Vagina (tissue), 2 donors: ENCODE measurements around the gene RNF213. TPM values are rescaled to one million over a fixed set of nuclear protein-coding genes. Genes with fewer than 3 reads are reported as not detected.

Source experiments
- DNase-seq, 2 donors: peaks; one replicate each; pipeline ENCODE4 v3.0.0-alpha.2; 2017; ENCODE audit errors: extremely low spot score in 2 of 2
- H3K27ac ChIP-seq: fragments of 200-600 bp; sonication (generic); one replicate; pipeline ENCODE4 v1.5.1; 2019
- H3K27me3 ChIP-seq: fragments of 200-600 bp; sonication (generic); one replicate; pipeline ENCODE4 v1.5.1; 2019
- H3K36me3 ChIP-seq, 2 donors: fragments of 200-600 bp; sonication (generic); one replicate each; pipeline ENCODE4 v1.5.1; 2017 to 2019
- H3K4me1 ChIP-seq: fragments of 200-600 bp; sonication (generic); one replicate; pipeline ENCODE4 v1.5.1; 2019
- H3K4me3 ChIP-seq, 2 donors: fragments of 200-600 bp; sonication (generic); 1 replicate in 1 of 2; 2 replicates in 1 of 2; pipeline ENCODE4 v1.5.1; 2016 to 2019
- H3K9me3 ChIP-seq: fragments of 200-600 bp; sonication (generic); one replicate; pipeline ENCODE4 v1.5.1; 2019
- CTCF ChIP-seq, 3 experiments: fragments of 450-650 bp in 2 of 3; fragments of 200-600 bp in 1 of 3; sonication (generic) in 1 of 3; IDR thresholded peaks; one replicate each; pipeline ENCODE4 v1.5.1; 2017 to 2019; ENCODE audit warnings: antibody characterized with exemption in 3 of 3, mild to moderate bottlenecking in 2 of 3, moderate library complexity in 2 of 3
- POLR2A ChIP-seq, 2 donors: fragments of 450-650 bp; IDR thresholded peaks; one replicate each; pipeline ENCODE4 v1.6.1; 2017; ENCODE audit warnings: antibody characterized with exemption in 2 of 2, mild to moderate bottlenecking in 2 of 2, moderate library complexity in 2 of 2
- POLR2AphosphoS5 ChIP-seq, 2 donors: sonication (generic); formaldehyde crosslinking; IDR thresholded peaks; one replicate each; pipeline ENCODE4 v1.9.0; 2017; ENCODE audit warnings: antibody characterized with exemption in 2 of 2, mild to moderate bottlenecking in 2 of 2, low read depth in 1 of 2; ENCODE audit not compliant: insufficient read depth in 1 of 2
- intact Hi-C: fragments of 100-400 bp; cut with DNase I; formaldehyde crosslinking; loops from one replicate; pipeline ENCODE4 v1.15.1; 2023
- total RNA-seq: library from RNA; depleted of rRNA; stranded (reverse); fragments of >200 nt; gene quantifications from one replicate; pipeline ENCODE4 v1.2.3, GENCODE V29; 2016

The RNF213 gene
- total RNA-seq, 1 donor from 2014 or later: 144 TPM

GRCh38 chr17:80281516-80281915 is 20.9 kb downstream of the RNF213 start:
- H3K27ac ChIP-seq: no peak overlapping the region
- H3K36me3 ChIP-seq: no peaks in the 10 kb centered on the region
- intact Hi-C loops: no loop called here
- TF ChIP-seq POLR2A (IDR thresholded peaks at IDR 0.05): no peak
- no peak for TF ChIP-seq CTCF (IDR thresholded peaks at IDR 0.05)
- TF ChIP-seq POLR2AphosphoS5 (IDR thresholded peaks at IDR 0.05; ENCODE audit: insufficient read depth in 1 of 2, low read depth in 1 of 2): no peak
- DNase-seq: no peak
- H3K4me3 ChIP-seq: no peak overlapping the region
- H3K27me3 ChIP-seq: no peaks in the 10 kb centered on the region
- H3K9me3 ChIP-seq: no peaks in the 10 kb centered on the region
- H3K4me1 ChIP-seq: peaks cover 34% of the 10 kb centered on the region

GRCh38 chr17:80283116-80283852 is 22.6 kb downstream of the RNF213 start:
- Histone ChIP-seq H3K36me3 (peaks cover 0 to 6% of the 10 kb centered on the region in 2 donors), H3K4me1 (peaks cover 25% of the 10 kb centered on the region)
- intact Hi-C loops: no loop called here

GRCh38 chr17:80284631-80285030 is 24.0 kb downstream of the RNF213 start:
- Histone ChIP-seq H3K9me3 (no peaks in the 10 kb centered on the region), H3K4me1 (peaks cover 11% of the 10 kb centered on the region), H3K27me3 (no peaks in the 10 kb centered on the region), H3K36me3 (peaks cover 0 to 19% of the 10 kb centered on the region in 2 donors), H3K4me3 (no peak overlapping the region), H3K27ac (no peak overlapping the region)
- TF ChIP-seq POLR2A (IDR thresholded peaks at IDR 0.05): no peak
- TF ChIP-seq CTCF (IDR thresholded peaks at IDR 0.05): no peak
- TF ChIP-seq POLR2AphosphoS5 (IDR thresholded peaks at IDR 0.05; ENCODE audit: insufficient read depth in 1 of 2, low read depth in 1 of 2): no peak
- no peak for DNase-seq
- intact Hi-C loops: no loop called here

More at GRCh38 chr17:80283116-80283852, 22.6 kb downstream of the RNF213 start:
- TF ChIP-seq POLR2AphosphoS5 (IDR thresholded peaks at IDR 0.05; ENCODE audit: insufficient read depth in 1 of 2, low read depth in 1 of 2) (no peak), POLR2A (IDR thresholded peaks at IDR 0.05) (no peak), CTCF (IDR thresholded peaks at IDR 0.05) (no peak)
- no peak overlapping the region for H3K27ac ChIP-seq
- no peak for DNase-seq
- H3K9me3 ChIP-seq: no peaks in the 10 kb centered on the region
- H3K4me3 ChIP-seq: no peak overlapping the region
- no peaks in the 10 kb centered on the region for H3K27me3 ChIP-seq

- Histone ChIP-seq H3K27me3 (no peaks in the 10 kb centered on the region), H3K4me1 (peaks cover 4% of the 10 kb centered on the region), H3K27ac (no peak overlapping the region), H3K9me3 (no peaks in the 10 kb centered on the region), H3K36me3 (peaks cover 0 to 27% of the 10 kb centered on the region in 2 donors), H3K4me3 (no peak overlapping the region)
- TF ChIP-seq POLR2A (IDR thresholded peaks at IDR 0.05) (no peak), CTCF (IDR thresholded peaks at IDR 0.05) (no peak), POLR2AphosphoS5 (IDR thresholded peaks at IDR 0.05; ENCODE audit: insufficient read depth in 1 of 2, low read depth in 1 of 2) (no peak)
- intact Hi-C loops: no loop called here
- no peak for DNase-seq
Measured at GRCh38 chr17:80285237-80285920, 24.7 kb downstream of the RNF213 start.

GRCh38 chr17:80286638-80286960 is 25.9 kb downstream of the RNF213 start:
- H3K27ac ChIP-seq: no peak overlapping the region
- H3K4me1 ChIP-seq: no peaks in the 10 kb centered on the region
- no peak overlapping the region for H3K4me3 ChIP-seq
- H3K36me3 ChIP-seq: peaks cover 0 to 39% of the 10 kb centered on the region in 2 donors
- intact Hi-C loops: no loop called here
- no peaks in the 10 kb centered on the region for H3K27me3 ChIP-seq
- DNase-seq: no peak
- TF ChIP-seq POLR2AphosphoS5 (IDR thresholded peaks at IDR 0.05; ENCODE audit: insufficient read depth in 1 of 2, low read depth in 1 of 2) (no peak), POLR2A (IDR thresholded peaks at IDR 0.05) (no peak), CTCF (IDR thresholded peaks at IDR 0.05) (no peak)
- no peaks in the 10 kb centered on the region for H3K9me3 ChIP-seq
